Left renal pelvis (tissue), 4 donors: Measurements from ENCODE around the gene PTX4. TPM values are rescaled to one million over a fixed set of nuclear protein-coding genes. Genes with fewer than 3 reads are reported as not detected.
"Not testable (repeated sequence)": the region's sequence is repeated elsewhere in the genome, so short reads cannot be mapped to it uniquely, and the experiment has no call there.

ENCODE experiments used
- DNase-seq, 4 donors: peaks; one replicate each; pipeline ENCODE4 v3.0.0-alpha.2; 2013; ENCODE audit warnings: low read depth in 4 of 4, low spot score in 3 of 4
- polyA plus RNA-seq, 4 donors: library from polyadenylated mRNA; unstranded; fragments of 120-200 nt; gene quantifications; one replicate each; pipeline ENCODE4 v1.2.1, GENCODE V29; 2013; ENCODE audit not compliant: insufficient read length in 4 of 4

The PTX4 gene
- polyA plus RNA-seq, 4 donors = 0.11 TPM; not detected in 3

- no peak for DNase-seq
These were observed 42.3 kb downstream of the PTX4 start for GRCh38 chr16:1446296-1447080.

GRCh38 chr16:1445518-1446203, 43.1 kb downstream of the PTX4 start:
- no peak for DNase-seq

GRCh38 chr16:1444730-1445517, 43.8 kb downstream of the PTX4 start:
- no peak for DNase-seq

- no peak for DNase-seq
These were observed 44.6 kb downstream of the PTX4 start, which contains the start of gene CCDC154 for GRCh38 chr16:1443980-1444729. TSS of gene CCDC154 (minus strand) at chr16:1444556. CDS start at chr16:1444322, 234 bp downstream.

GRCh38 chr16:1443403-1443973, 45.3 kb downstream of the PTX4 start:
- no peak for DNase-seq

GRCh38 chr16:1442697-1443096, 46.0 kb downstream of the PTX4 start:
- no peak for DNase-seq

GRCh38 chr16:1441391-1441829, 47.3 kb downstream of the PTX4 start:
- DNase-seq = no peak

GRCh38 chr16:1439699-1440074, 49.1 kb downstream of the PTX4 start:
- DNase-seq = not testable (repeated sequence)

- no peak for DNase-seq
These were observed 49.6 kb downstream of the PTX4 start for GRCh38 chr16:1439058-1439698.

- no peak for DNase-seq
These were observed 50.3 kb downstream of the PTX4 start for GRCh38 chr16:1438229-1439057.

- DNase-seq = no peak
These were observed 51.1 kb downstream of the PTX4 start for GRCh38 chr16:1437606-1438005.

GRCh38 chr16:1436731-1437355, 51.9 kb downstream of the PTX4 start:
- DNase-seq = no peak

GRCh38 chr16:1435921-1436697, 52.6 kb downstream of the PTX4 start:
- no peak for DNase-seq
